ENCODE data around the gene ZNF638. TPM values are rescaled to one million over a fixed set of nuclear protein-coding genes. Genes with fewer than 3 reads are reported as not detected.

Gene ZNF638
- total and polyA plus RNA-seq, 9 of the 15 experiments (the other 6 are each of a cell fraction or from before 2014, with no cell fraction given) = 53.3 to 165 (median 98.8) TPM

DNA sequence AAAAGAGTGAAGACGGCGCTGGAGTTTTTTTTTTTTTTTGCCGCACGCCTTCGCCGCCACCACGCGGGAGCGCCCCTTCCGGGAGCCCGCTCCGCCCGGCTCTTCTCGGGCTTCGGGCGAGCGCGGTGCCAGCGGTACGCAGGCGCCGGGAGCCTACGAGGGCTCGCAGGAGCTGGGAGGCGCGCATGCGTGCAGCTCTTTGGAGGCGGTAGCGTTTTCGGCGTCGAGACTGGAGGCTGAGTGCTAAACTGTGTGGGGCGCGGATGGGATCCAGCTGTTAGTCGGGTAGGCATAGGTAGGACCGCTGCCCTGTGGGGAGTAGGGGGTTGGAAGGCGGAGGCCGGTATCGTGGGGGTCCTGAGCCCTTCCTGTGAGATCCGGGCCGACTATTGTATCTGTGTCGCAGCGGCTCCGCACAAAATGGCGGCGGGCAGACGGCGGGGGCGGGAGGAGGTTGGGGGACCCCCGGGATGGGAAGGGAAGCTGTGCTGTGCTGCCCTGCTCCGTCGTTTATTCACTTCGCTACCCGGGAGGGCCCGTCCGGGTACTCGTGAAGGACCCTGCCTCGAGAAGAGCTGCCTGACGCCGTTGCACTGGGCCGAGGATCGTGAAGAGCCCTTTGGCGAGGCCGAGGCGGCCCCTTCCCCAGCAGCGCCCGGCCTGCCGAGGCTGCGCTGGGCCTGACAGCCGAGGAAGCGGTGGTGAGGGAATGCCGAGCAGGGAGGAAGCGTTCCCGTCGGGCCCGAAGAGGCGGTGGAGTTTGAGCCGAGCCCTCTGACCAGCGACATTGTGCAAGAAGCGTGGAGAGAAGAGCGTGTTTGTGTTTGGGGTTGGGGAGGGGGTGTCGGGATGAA lies at the start of gene ZNF638 (continued):
- TF ChIP-seq TOE1 (IDR thresholded peaks at IDR 0.05; ENCODE audit: borderline replicate concordance) (no peak), TOE1 (CRISPR knock-in tag; IDR thresholded peaks at IDR 0.05; ENCODE audit: borderline replicate concordance, low read depth) (no peak), YY1 (IDR thresholded peaks at IDR 0.05; ENCODE audit: borderline replicate concordance in 1 of 3, control insufficient read depth in 1 of 3, extremely low read depth in 1 of 3, insufficient read depth in 3 of 3, insufficient read length in 1 of 3, insufficient replicate concordance in 2 of 3, low read depth in 1 of 3, low read length in 2 of 3) (peak; percentile 67 to 94 (median 92)), TCFL5 (CRISPR knock-in tag; conservative IDR thresholded peaks at IDR 0.05) (no peak), ZBTB8A (IDR thresholded peaks at IDR 0.05; ENCODE audit: partially characterized antibody) (no peak), DACH1 (IDR thresholded peaks at IDR 0.05; ENCODE audit: partially characterized antibody) (peak; percentile 8), ZNF699 (CRISPR knock-in tag; IDR thresholded peaks at IDR 0.05; ENCODE audit: insufficient replicate concordance) (no peak), TEAD4 (IDR thresholded peaks at IDR 0.05; ENCODE audit: low read length) (no peak; the same call in 1 of the 2 replicates), TEAD4 (CRISPR knock-in tag; IDR thresholded peaks at IDR 0.05; ENCODE audit: borderline replicate concordance) (no peak), NFIX (CRISPR knock-in tag; IDR thresholded peaks at IDR 0.05; ENCODE audit: low read depth) (no peak), KDM5B (IDR thresholded peaks at IDR 0.05; ENCODE audit: insufficient replicate concordance, low read depth, low read length) (peak; percentile 72), SMAD3 (CRISPR knock-in tag; conservative IDR thresholded peaks at IDR 0.05) (no peak)
- TF ChIP-seq, protein P1, sequence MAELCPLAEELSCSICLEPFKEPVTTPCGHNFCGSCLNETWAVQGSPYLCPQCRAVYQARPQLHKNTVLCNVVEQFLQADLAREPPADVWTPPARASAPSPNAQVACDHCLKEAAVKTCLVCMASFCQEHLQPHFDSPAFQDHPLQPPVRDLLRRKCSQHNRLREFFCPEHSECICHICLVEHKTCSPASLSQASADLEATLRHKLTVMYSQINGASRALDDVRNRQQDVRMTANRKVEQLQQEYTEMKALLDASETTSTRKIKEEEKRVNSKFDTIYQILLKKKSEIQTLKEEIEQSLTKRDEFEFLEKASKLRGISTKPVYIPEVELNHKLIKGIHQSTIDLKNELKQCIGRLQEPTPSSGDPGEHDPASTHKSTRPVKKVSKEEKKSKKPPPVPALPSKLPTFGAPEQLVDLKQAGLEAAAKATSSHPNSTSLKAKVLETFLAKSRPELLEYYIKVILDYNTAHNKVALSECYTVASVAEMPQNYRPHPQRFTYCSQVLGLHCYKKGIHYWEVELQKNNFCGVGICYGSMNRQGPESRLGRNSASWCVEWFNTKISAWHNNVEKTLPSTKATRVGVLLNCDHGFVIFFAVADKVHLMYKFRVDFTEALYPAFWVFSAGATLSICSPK (IDR thresholded peaks at IDR 0.05; ENCODE audit: borderline replicate concordance) = no peak
- TF ChIP-seq, protein P2, sequence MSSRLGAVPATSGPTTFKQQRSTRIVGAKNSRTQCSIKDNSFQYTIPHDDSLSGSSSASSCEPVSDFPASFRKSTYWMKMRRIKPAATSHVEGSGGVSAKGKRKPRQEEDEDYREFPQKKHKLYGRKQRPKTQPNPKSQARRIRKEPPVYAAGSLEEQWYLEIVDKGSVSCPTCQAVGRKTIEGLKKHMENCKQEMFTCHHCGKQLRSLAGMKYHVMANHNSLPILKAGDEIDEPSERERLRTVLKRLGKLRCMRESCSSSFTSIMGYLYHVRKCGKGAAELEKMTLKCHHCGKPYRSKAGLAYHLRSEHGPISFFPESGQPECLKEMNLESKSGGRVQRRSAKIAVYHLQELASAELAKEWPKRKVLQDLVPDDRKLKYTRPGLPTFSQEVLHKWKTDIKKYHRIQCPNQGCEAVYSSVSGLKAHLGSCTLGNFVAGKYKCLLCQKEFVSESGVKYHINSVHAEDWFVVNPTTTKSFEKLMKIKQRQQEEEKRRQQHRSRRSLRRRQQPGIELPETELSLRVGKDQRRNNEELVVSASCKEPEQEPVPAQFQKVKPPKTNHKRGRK (tag; IDR thresholded peaks at IDR 0.05) = no peak
- TF ChIP-seq, protein P3, sequence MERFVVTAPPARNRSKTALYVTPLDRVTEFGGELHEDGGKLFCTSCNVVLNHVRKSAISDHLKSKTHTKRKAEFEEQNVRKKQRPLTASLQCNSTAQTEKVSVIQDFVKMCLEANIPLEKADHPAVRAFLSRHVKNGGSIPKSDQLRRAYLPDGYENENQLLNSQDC (CRISPR knock-in tag; IDR thresholded peaks at IDR 0.05) = no peak; the same call in 1 of the 2 replicates
- TF ChIP-seq, protein P4, sequence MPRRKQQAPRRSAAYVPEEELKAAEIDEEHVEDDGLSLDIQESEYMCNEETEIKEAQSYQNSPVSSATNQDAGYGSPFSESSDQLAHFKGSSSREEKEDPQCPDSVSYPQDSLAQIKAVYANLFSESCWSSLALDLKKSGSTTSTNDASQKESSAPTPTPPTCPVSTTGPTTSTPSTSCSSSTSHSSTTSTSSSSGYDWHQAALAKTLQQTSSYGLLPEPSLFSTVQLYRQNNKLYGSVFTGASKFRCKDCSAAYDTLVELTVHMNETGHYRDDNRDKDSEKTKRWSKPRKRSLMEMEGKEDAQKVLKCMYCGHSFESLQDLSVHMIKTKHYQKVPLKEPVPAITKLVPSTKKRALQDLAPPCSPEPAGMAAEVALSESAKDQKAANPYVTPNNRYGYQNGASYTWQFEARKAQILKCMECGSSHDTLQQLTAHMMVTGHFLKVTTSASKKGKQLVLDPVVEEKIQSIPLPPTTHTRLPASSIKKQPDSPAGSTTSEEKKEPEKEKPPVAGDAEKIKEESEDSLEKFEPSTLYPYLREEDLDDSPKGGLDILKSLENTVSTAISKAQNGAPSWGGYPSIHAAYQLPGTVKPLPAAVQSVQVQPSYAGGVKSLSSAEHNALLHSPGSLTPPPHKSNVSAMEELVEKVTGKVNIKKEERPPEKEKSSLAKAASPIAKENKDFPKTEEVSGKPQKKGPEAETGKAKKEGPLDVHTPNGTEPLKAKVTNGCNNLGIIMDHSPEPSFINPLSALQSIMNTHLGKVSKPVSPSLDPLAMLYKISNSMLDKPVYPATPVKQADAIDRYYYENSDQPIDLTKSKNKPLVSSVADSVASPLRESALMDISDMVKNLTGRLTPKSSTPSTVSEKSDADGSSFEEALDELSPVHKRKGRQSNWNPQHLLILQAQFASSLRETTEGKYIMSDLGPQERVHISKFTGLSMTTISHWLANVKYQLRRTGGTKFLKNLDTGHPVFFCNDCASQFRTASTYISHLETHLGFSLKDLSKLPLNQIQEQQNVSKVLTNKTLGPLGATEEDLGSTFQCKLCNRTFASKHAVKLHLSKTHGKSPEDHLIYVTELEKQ (CRISPR knock-in tag; IDR thresholded peaks at IDR 0.05) = no peak
- TF ChIP-seq, protein P5, sequence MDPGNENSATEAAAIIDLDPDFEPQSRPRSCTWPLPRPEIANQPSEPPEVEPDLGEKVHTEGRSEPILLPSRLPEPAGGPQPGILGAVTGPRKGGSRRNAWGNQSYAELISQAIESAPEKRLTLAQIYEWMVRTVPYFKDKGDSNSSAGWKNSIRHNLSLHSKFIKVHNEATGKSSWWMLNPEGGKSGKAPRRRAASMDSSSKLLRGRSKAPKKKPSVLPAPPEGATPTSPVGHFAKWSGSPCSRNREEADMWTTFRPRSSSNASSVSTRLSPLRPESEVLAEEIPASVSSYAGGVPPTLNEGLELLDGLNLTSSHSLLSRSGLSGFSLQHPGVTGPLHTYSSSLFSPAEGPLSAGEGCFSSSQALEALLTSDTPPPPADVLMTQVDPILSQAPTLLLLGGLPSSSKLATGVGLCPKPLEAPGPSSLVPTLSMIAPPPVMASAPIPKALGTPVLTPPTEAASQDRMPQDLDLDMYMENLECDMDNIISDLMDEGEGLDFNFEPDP (CRISPR knock-in tag; IDR thresholded peaks at IDR 0.05) = no peak

Data from K562 (cell line).